ENCODE results near the gene CCDC74A.
"Not testable (repeated sequence)": the region's sequence is repeated elsewhere in the genome, so short reads cannot be mapped to it uniquely, and the experiment has no call there.

Gene CCDC74A

DNA sequence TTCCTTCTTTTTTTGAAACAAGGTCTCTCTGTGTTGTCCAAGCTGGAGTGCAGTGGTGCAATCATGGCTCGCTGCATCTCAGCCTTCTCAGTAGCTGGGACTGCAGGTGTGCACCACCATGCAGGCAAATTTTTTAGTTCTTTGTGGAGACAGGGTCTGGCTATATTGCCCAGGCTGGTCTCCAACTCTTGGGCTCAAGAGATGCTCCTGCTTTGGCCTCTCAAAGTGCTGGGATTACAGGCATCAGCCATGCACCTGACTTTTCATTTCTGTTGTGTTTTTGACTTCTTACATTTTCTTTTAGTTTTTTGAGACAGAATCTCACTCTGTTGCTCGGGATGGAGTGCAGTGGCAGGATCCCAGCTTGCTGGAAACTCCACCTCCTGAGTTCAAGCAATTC lies 2.4 kb upstream of the CCDC74A start:
- in situ Hi-C loops (cut with MboI; ENCODE audit: low sequenced_read_pairs), result not testable (repeated sequence)

DNA sequence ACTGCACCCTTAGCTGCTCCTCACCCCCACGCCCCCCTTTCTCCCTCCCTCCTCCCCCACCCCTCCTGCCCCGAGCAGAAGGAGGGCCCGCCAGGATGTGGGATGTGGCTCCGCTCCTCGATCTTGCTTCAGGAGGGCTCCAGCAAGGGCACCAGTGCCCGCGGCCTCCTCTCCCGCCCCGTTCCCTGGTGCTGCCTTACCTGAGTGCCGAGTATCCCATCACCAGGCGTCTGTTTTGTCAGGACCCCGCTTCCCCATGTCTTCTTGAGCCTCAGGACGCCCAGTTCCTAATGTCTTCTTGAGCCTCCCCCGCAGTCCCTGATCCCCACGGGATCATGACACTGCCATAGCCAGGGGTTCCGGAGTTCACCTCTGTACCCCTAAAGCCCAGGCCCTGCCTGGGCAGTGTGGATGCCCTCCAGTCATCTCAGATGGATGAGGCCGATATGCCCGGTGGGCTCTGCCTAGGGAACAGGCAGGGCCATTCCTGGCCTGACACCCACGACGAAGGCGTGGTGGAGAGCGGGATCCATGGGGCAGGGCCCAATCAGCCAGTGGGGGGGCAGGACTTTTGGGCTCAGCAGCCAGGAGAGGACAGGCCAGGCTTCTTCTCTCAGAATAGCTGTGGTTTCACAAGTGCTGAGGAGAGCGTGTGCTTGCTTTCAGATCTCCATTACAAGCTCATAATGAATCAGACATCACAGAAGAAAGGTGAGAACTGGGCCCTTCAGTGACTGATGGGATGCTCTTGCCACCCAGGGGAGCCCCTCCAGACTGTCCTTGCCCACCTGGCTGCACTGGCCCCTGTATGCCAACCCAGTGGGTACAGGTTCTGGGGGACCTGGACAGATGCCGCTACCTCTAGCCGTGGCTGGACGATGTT lies 1.5 kb downstream of the CCDC74A start:
- in situ Hi-C loops (cut with MboI; ENCODE audit: low sequenced_read_pairs), result not testable (repeated sequence)

DNA sequence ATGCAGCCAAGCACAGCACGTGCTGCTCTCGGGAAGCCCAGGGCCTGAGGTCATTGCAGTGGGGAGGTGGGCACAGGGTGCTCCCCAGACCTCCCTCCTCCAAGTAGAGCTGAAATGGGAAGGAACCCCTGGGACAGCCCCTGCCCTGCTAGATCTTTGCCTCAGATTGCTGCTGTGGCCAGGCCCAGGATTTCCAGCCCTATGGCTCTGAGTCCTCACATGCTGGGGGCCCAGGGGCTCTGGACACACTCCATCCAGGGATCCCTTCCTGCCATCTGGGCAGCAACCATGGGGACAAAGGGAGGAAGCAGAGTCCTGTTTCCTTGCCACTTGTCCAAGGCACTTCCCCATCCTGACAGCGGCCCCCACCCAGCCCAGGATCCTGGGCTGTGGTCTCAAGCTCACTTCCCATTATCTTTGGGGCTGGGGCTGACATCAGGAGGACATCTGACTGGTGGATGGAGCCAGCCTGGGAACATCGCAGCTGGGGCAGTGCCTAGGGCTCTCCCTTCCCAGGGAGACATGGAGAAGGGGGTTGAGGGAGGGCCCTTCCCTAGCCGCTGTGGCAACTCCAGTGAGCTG lies 2.3 kb downstream of the CCDC74A start:
- in situ Hi-C loops (cut with MboI; ENCODE audit: low sequenced_read_pairs), result not testable (repeated sequence)

DNA sequence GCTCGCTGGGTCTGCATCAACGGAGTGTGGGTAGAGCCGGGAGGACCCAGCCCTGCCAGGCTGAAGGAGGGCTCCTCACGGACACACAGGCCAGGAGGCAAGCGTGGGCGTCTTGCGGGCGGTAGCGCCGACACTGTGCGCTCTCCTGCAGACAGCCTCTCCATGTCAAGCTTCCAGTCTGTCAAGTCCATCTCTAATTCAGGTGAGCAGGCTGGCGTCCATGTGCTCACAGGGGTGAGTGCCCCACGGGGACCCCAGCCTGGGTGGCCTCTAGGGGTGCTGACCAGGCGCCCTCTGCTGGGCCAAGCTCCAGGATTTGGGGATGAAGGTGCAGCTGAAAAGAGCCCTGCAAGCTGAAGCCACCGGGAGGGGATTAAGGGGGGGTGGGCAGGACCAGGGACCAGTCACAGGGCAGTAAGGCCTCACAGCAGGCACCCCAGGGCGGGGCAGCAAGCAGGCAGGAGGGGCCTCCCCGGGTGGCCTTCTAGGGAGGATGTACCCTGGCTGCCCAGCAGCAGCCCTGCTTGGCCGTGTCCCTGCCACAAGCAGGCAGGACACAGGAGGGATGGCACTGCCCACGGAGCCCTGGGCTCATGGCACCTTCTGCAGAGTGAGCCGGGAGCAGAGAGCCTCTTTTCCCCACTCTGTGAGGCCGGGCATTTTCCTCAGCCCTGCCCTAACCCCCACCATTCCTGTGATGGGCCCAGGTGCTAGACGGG lies 3.1 kb downstream of the CCDC74A start:
- in situ Hi-C loops (cut with MboI; ENCODE audit: low sequenced_read_pairs), result not testable (repeated sequence)

DNA sequence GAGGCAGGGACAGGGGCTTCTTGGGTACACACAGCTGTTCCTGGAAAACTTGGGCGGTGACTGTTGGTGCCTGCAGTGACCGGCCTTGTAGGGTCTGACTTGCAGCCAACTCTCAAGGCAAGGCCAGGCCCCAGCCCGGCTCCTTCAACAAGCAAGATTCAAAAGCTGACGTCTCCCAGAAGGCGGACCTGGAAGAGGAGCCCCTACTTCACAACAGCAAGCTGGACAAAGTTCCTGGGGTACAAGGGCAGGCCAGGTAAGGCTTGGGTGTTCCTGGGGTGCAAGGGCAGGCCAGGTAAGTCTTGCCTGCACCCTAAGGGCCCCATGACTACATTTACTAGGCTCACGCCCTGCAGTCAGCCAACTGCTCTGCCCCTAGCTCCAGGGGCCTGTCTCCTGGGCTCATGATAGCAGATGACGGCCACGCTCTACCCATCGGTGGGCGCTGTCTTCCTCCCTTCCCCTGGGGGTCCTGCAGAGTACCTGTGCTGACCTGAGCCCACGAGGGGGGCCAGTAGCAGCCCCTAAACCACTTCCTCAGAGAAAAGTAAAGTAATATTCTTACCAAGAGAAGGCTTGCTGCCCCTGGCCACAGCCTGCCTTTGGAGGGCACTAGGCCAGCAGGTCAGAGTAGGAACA lies 4.0 kb downstream of the CCDC74A start:
- in situ Hi-C loops (cut with MboI; ENCODE audit: low sequenced_read_pairs), result not testable (repeated sequence)

DNA sequence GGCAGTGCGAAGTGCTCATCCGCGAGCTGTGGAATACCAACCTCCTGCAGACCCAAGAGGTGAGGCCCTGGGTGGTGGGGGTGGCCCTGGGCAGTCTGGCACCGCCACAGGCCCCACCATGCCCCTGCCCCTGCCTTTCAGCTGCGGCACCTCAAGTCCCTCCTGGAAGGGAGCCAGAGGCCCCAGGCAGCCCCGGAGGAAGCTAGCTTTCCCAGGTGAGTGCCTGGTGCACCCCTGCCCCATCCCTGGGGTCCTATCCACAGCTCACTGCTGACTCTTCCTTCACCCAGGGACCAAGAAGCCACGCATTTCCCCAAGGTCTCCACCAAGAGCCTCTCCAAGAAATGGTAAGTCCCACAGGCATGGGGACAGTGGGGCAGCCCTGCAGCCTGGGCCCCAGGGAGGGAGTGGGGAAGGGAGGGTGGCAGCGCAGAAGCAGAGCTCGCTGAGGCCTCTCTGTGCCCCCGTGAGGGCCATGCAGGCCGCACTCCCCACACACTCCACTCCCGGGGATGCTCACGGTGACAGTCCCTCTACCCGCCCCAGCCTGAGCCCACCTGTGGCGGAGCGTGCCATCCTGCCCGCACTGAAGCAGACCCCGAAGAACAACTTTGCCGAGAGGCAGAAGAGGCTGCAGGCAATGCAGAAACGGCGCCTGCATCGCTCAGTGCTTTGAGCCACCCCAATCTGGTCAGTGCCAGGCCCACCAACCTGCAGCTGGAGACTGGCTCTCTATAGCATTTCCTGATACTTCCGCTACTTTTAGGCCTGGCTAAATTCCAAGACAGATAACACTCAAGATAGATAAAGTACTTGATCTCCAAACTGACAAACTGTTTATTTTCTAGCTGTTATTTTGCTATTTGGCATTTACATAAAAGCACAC lies 5.3 kb downstream of the CCDC74A start:
- in situ Hi-C loops (cut with MboI; ENCODE audit: low sequenced_read_pairs), result not testable (repeated sequence)

DNA sequence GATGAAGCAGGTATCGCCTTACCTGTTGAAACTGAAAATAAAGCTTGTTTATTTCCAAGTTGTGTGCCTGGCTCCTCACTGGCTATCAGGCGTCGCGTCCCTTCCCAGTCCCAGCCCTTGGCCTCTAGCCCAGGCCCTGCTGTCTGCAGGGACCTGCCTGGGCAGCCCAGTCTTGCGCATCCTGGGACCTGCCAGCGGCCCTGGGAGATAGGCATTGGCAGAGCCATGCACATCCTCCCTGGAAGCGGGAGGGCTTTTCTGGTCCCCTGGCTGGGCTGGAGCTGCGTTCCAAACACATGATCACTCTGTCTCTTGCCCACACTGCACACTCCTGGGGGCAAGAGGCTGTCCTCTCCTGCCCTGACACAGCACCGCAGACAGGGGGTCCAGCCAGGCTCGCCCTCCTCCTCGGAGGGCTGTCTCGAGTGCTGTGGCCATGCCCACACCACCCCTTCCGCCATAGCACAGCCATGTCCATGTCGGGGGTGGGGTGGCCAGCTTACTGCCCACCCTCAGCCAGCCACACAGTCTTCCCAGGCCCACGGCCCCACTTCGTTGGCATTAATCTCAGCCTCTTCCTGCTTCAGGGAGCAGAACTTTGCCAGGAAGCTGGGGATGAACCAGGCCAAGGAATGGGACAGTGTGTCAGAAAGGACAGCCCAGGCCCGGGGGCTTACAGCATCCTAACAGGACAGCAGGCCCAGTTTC lies 6.1 kb downstream of the CCDC74A start:
- in situ Hi-C loops (cut with MboI; ENCODE audit: low sequenced_read_pairs), result not testable (repeated sequence)

DNA sequence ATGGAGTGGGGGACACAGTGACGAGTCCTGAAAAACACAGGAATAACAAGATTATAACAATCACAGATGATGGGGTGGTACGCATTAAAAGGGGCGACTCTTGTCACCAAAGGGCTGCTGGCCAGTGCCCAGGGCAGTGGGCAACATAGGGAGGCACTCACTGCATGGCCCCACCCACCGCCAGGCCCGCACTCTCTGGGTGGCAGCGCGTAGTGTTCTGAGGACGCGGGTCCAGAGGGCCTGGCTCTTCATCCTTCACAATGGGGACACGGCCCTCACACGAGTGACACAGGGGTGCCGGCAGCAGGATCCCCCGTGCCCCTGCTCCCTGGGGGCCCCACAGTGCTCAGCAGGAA lies 6.6 kb downstream of the CCDC74A start:
- in situ Hi-C loops (cut with MboI; ENCODE audit: low sequenced_read_pairs), result not testable (repeated sequence)

DNA sequence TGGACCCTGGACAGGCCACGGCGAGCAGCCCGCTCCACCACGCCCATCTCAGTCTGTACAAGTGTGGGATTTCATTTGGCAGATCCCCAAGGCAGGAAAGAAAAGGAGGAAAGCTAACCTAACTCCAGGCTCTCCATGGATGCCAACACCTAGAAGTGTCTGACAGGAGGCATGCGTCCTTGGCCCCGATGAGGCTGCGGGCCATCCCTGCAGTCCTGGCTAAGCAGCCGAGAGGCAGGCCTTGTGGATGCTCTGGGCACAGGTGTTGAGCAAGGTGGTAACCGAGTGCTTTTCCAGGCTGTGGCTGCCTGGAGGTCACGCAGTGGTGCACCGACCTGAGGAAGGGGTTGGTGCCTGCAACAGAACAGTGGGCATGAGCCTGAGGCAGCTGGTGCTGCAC lies 7.3 kb downstream of the CCDC74A start:
- in situ Hi-C loops (cut with MboI; ENCODE audit: low sequenced_read_pairs), result not testable (repeated sequence)

DNA sequence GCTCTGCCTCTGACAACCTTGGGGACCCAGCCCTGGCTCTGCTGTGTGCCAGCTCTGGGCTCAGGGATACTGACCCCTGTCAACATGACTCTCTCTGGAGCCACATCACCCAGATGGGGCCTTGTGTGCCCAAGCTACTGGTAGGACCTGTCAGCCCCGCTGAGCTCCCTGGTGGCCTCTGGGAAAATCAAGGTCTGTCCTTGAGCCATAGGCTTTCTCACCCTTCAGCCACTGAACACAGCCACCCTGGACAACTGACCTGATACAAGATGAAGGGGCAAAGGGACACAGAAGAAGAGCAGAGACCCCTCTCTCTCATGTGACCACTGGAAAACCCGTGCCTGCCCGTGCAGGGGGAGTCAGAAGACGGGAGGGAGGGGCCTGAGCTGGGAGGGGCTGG lies 7.8 kb downstream of the CCDC74A start:
- in situ Hi-C loops (cut with MboI; ENCODE audit: low sequenced_read_pairs), result no loop called here

DNA sequence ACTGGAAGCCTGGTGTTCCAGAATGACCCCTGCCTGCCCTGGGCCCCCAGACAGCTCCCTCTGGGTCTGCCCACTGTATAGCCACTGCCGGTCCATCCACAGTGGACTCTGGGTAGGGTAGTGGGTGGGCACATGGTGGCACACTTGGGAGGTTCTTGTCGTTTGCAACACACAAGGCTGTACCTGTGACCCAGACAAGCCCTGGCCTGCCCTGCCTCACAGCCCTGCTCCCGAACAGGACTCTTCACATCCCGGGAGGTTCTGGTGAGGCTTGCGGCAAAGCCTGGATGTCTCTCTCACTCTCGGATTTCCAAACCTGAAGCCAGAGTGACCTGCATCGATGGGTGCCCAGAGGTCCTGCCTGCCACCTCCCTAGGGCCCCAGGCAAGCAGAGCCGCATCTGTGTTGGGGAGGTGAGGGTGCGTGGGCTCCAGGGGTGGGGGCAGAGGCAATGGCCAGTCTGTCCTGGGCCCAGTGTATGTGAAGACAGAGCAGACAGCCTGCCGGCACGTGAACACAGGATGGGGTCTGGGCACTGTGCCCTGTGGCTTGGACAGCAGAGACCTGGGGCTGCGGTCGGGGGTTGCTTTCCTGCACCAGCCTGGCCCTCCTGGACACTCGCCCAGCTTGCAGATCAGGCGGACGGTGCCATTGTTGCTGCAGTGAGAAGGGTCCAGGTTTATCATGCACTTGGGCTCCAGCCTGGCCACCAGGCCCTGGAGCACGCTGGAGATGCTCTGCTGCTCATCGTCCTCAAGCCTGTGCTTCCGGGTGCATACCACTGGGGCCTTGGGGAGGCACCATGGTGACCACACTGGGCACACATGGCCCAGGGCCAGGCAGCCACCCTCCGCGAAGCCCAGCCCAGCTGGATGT lies 8.5 kb downstream of the CCDC74A start:
- in situ Hi-C loops (cut with MboI; ENCODE audit: low sequenced_read_pairs), result not testable (repeated sequence)

DNA sequence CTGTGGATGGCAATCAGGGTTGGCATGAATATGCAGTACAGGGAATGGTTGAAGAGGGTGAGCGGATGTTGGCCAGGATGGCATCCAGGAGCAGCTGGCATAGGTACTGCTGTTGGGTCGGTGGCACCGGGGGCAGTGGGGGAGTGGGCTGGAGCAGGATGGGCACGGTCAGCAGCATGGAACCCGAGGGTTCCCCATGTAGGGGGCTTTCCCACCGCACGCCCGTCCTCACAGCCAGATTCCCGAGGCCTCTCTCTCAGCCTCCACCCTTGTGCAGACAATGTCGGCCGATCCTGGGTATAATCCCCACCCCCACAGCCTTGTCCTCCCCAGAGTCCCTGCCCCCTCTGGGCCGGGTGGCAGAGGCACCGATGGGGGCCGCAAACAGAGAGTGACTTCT lies 9.2 kb downstream of the CCDC74A start:
- in situ Hi-C loops (cut with MboI; ENCODE audit: low sequenced_read_pairs), result not testable (repeated sequence)

DNA sequence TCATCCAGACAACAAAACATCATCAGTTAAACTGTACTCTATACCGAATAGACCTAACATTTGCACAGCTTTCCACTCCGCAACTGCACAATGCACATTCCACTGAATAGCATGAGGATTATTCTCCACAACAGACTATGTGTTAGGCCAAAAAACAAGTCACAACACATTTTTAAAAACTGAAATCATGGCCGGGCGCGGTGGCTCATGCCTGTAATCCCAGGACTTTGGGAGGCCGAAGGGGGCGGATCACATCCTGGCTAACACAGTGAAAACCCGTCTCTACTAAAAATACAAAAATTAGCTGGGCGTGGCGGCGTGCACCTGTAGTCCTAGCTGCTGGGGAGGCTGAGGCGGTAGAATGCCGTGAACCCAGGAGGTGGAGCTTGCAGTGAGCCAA lies 11.2 kb downstream of the CCDC74A start:
- in situ Hi-C loops (cut with MboI; ENCODE audit: low sequenced_read_pairs), result not testable (repeated sequence)

DNA sequence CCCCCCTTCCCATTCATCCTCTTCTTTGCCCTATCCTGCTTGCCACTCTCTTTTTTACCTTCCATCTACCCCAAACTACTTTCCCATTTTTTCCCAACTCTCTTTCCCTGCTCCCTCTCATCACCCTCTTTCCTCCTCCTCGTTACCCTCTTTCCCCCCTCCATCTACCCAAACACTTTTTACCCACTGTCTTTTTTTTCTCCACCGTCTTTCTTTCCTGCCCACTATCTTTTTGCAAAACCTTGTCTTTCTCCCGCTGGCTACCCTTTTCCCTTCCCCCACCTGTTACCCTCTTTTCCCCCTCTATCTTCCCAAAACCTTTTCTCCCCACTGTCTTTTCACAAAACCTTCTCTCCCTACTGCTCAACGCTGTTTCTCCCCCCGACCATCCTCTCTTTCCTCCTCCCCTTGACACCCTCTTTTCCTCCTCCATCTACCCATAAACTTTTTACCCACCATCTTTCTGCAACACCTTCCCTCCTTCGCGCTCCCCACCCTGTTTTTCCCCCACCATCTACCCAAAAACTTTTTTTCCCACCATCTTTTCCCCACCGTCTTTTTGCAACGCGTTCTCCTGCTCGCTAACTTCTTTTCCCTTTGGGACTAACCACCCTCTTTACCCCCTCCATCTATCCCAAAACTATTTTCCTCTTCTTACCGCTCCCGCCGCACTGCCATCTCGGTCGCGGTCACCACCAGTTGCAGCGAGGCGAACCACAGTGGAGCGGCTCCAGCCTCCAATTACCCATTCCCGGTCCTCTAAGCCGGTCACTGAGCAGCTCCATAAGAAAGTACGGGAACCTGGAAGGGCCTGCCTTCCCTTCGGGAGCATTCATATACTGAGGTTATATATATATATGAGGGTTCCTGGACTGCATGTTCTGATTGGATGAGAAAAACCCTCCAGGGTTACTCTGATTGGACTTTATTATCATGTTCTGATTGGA lies 15.0 kb downstream of the CCDC74A start:
- in situ Hi-C loops (cut with MboI; ENCODE audit: low sequenced_read_pairs), result no loop called here

DNA sequence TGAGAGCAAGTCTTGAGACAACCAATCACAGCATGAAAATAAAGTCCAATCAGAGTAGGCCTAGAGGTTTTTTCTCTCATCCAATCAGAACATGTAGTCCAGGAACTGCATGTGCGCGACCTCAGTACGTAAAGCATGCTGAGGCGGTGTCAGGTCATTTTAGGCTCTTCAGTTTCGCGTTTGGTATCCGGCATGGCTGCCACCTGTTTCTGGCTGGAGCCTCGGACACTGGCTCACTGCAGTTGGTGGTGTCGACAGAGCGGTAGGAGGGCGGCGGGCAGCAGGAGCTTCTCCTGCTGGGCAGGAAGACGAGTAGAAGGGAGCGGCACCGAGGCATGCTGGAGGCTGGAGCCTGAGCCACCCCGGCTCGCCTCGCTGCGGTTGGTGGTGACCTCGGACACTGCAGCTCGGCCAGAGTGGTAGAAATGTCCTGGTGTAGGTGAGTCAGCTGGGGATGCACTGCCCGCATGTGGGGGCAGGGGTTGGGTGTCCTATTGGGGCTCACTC lies 15.8 kb downstream of the CCDC74A start:
- in situ Hi-C loops (cut with MboI; ENCODE audit: low sequenced_read_pairs), result no loop called here

DNA sequence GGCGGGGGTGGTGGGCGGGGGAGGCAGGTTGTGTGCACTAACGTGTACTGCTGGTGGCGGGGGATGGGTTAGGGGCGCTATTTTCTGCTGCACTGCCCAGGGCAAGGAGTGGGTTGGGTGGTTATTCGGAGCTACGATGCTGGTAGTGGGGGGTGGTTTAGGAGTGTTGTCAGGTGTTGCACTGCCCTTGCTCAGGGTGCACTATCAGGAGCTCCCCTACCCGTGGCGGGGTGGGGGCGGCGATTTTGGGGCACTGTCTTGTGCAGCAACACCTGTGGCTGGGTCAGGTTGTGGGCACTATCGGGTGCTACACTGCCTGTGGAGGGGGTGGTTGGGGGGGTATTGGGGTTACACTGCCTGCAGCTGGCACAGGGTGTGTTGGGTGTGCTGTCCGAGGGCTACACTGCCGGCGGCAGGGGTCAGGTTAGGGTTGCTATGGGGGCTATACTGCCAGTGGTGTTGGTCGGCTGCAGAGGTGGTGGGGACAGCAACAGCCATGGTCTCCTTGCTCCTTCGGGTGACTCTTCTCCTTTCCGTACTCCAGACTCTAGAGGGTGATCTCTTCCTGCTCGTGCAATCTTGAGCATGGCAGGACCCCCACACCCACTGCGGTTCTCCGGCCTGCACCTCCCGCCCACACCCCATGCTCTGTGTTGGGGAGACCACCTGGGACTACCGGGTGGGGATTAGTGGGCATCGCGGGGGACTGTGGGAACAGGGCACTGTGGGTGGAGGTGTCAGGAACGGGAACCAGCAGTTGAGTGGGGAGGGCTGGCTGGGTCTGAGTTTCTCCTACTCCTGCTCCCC lies 16.5 kb downstream of the CCDC74A start:
- in situ Hi-C loops (cut with MboI; ENCODE audit: low sequenced_read_pairs), result not testable (repeated sequence)

DNA sequence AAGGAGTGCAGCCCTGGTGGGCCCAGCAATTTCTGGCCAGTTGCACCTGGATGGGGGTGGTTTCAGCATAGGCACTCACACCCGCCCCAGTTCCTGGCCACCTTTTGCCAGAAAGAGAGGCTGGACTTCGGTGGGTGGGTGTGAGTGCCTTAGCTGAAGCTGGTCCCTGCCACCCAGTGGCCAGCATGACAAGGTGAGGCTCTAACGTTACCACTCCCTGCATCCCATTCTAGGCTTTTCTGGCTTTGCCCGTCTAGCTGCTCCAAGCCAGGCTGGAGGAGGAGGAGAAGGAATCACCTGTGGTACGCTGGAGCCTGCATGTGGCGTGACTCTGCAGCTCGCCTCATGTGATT lies 17.1 kb downstream of the CCDC74A start:
- in situ Hi-C loops (cut with MboI; ENCODE audit: low sequenced_read_pairs), result not testable (repeated sequence)
